Measurements from ENCODE around the gene EXOSC7.
A peak's percentile ranks its signal among the peaks of the same experiment; 100 is the strongest.
"Not testable (repeated sequence)": the region's sequence is repeated elsewhere in the genome, so short reads cannot be mapped to it uniquely, and the experiment has no call there.

EXOSC7 gene

GRCh38 chr3:44981220-44981619 lies 5.2 kb downstream of the EXOSC7 start:
- DNase-seq (ENCODE audit: low spot score): no peak
- CTCF ChIA-PET: interaction anchor here (0.5 to 0.6 kb wide), 2 partner anchors 68 to 1125 kb away, joined by 3 read pairs; no protein-coding TSS in a partner anchor
- POLR2A ChIA-PET (ENCODE audit: low non-redundant PET): no interaction called here
- no peak for TF ChIP-seq CTCF (conservative IDR thresholded peaks at IDR 0.05; ENCODE audit: low read depth)
- H3K27ac ChIP-seq: no peak overlapping the region

GRCh38 chr3:44981751-44982150 lies 5.7 kb downstream of the EXOSC7 start:
- H3K27ac ChIP-seq: no peak overlapping the region
- DNase-seq (ENCODE audit: low spot score): no peak
- no peak for TF ChIP-seq CTCF (conservative IDR thresholded peaks at IDR 0.05; ENCODE audit: low read depth)
- POLR2A ChIA-PET (ENCODE audit: low non-redundant PET): no interaction called here
- CTCF ChIA-PET: interaction anchor here (0.5 kb wide), 1 partner anchor 69 kb away, joined by 3 read pairs; no protein-coding TSS in a partner anchor

- no peak for TF ChIP-seq CTCF (conservative IDR thresholded peaks at IDR 0.05; ENCODE audit: low read depth)
- ChIA-PET CTCF (interaction anchor here (0.6 kb wide), 1 partner anchor 52 kb away, joined by 3 read pairs; no protein-coding TSS in a partner anchor), POLR2A (ENCODE audit: low non-redundant PET) (no interaction called here)
- peak overlapping the region; percentile 12; the same call in 1 of the 2 replicates for H3K27ac ChIP-seq
- DNase-seq (ENCODE audit: low spot score): no peak
Observed at GRCh38 chr3:44982817-44983216, 6.8 kb downstream of the EXOSC7 start.

- CTCF ChIA-PET: interaction anchor here (0.6 to 0.9 kb wide), 2 partner anchors 25 to 53 kb away, joined by 3 read pairs; no protein-coding TSS in a partner anchor
- no peak overlapping the region for H3K27ac ChIP-seq
- POLR2A ChIA-PET (ENCODE audit: low non-redundant PET): interaction anchor here (0.6 kb wide), 1 partner anchor 192 kb away, joined by 3 read pairs; no protein-coding TSS in a partner anchor
- TF ChIP-seq CTCF (conservative IDR thresholded peaks at IDR 0.05; ENCODE audit: low read depth): no peak
- DNase-seq (ENCODE audit: low spot score): peak; percentile 70
Observed at GRCh38 chr3:44983484-44983941, 7.5 kb downstream of the EXOSC7 start.

- ChIA-PET POLR2A (ENCODE audit: low non-redundant PET) (interaction anchor here (1.0 kb wide), 1 partner anchor 8 kb away, joined by 3 read pairs; the partner anchor contains the start of genes EXOSC7 and ZDHHC3), CTCF (interaction anchor here (0.9 kb wide), 1 partner anchor 26 kb away, joined by 3 read pairs; no protein-coding TSS in a partner anchor)
- DNase-seq (ENCODE audit: low spot score): no peak
Observed at GRCh38 chr3:44984335-44984734, 8.3 kb downstream of the EXOSC7 start.

GRCh38 chr3:44986330-44986729 lies 10.3 kb downstream of the EXOSC7 start:
- CTCF ChIA-PET; POLR2A ChIA-PET (ENCODE audit: low non-redundant PET); DNase-seq (ENCODE audit: low spot score): not testable (repeated sequence)
- H3K27ac ChIP-seq: peak overlapping the region; percentile 20; the same call in 1 of the 2 replicates

More at GRCh38 chr3:44984335-44984734, 8.3 kb downstream of the EXOSC7 start:
- TF ChIP-seq CTCF (conservative IDR thresholded peaks at IDR 0.05; ENCODE audit: low read depth): no peak
- H3K27ac ChIP-seq: peak overlapping the region; percentile 34; the same call in 1 of the 2 replicates

GRCh38 chr3:44987332-44987731 lies 11.3 kb downstream of the EXOSC7 start:
- no peak for TF ChIP-seq CTCF (conservative IDR thresholded peaks at IDR 0.05; ENCODE audit: low read depth)
- ChIA-PET POLR2A (ENCODE audit: low non-redundant PET) (no interaction called here), CTCF (interaction anchor here (0.7 kb wide), 1 partner anchor 16 kb away, joined by 3 read pairs; no protein-coding TSS in a partner anchor)
- no peak overlapping the region for H3K27ac ChIP-seq
- DNase-seq (ENCODE audit: low spot score): no peak

Data from RWPE1 (cell line).